ENCODE data around the gene HES5.

The HES5 gene

DNA sequence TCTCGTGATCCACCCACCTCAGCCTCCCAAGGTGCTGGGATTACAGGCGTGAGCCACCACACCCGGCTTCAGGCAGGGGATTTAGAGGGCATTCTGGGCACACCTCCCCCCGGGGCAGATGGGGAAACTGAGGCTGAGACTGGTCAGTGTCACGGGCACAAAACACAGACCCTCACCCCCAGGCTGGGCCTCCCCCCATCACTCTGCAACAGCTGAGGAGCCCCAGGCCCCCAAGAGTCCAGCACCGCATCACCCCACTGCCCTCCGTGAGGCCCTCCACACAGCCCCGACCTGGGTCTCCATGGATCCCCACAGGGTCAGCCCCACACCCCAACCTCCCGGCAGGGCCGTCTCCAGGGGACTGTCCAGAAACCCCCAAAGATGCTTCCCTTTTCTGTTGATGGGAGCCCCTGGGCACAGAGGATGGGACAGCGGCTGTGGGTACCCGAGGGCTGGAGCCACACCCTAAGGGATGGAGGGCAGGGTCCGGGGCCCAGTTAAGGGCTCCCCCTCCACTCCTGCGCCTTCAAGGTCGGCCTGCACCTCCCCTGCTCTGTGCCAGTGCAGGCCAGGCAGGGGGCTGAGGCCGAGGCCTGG lies 37.1 kb upstream of the HES5 start:
- H3K4me3 ChIP-seq (ENCODE audit: insufficient read depth, low read length, poor library complexity, severe bottlenecking), result no peak overlapping the region
- H3K9ac ChIP-seq (ENCODE audit: low read length), result no peak overlapping the region
- no peaks in the 10 kb centered on the region for H3K36me3 ChIP-seq (ENCODE audit: low read length)
- H3K9me3 ChIP-seq (ENCODE audit: insufficient read depth, low read length), result no peaks in the 10 kb centered on the region
- H3K27ac ChIP-seq (ENCODE audit: low read depth, low read length), result no peak overlapping the region
- H3K27me3 ChIP-seq (ENCODE audit: low read length), result no peaks in the 10 kb centered on the region
- H3K4me2 ChIP-seq (ENCODE audit: low read depth, low read length, poor library complexity, severe bottlenecking), result no peak overlapping the region
- no peaks in the 10 kb centered on the region for H3F3A ChIP-seq (ENCODE audit: insufficient read depth)
- no peak overlapping the region for H2AFZ ChIP-seq (ENCODE audit: low read depth, low read length, severe bottlenecking)
- TF ChIP-seq, protein P1, sequence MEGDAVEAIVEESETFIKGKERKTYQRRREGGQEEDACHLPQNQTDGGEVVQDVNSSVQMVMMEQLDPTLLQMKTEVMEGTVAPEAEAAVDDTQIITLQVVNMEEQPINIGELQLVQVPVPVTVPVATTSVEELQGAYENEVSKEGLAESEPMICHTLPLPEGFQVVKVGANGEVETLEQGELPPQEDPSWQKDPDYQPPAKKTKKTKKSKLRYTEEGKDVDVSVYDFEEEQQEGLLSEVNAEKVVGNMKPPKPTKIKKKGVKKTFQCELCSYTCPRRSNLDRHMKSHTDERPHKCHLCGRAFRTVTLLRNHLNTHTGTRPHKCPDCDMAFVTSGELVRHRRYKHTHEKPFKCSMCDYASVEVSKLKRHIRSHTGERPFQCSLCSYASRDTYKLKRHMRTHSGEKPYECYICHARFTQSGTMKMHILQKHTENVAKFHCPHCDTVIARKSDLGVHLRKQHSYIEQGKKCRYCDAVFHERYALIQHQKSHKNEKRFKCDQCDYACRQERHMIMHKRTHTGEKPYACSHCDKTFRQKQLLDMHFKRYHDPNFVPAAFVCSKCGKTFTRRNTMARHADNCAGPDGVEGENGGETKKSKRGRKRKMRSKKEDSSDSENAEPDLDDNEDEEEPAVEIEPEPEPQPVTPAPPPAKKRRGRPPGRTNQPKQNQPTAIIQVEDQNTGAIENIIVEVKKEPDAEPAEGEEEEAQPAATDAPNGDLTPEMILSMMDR (IDR thresholded peaks at IDR 0.05; ENCODE audit: insufficient read depth, low read length, poor library complexity, severe bottlenecking), result no peak
- H4K20me1 ChIP-seq (ENCODE audit: low read depth, low read length), result no peaks in the 10 kb centered on the region
- no peaks in the 10 kb centered on the region for H3K9me2 ChIP-seq (replicated peaks; ENCODE audit: insufficient read depth, low read length)
- no peaks in the 10 kb centered on the region for H3K79me2 ChIP-seq (ENCODE audit: insufficient read depth, low read length)

DNA sequence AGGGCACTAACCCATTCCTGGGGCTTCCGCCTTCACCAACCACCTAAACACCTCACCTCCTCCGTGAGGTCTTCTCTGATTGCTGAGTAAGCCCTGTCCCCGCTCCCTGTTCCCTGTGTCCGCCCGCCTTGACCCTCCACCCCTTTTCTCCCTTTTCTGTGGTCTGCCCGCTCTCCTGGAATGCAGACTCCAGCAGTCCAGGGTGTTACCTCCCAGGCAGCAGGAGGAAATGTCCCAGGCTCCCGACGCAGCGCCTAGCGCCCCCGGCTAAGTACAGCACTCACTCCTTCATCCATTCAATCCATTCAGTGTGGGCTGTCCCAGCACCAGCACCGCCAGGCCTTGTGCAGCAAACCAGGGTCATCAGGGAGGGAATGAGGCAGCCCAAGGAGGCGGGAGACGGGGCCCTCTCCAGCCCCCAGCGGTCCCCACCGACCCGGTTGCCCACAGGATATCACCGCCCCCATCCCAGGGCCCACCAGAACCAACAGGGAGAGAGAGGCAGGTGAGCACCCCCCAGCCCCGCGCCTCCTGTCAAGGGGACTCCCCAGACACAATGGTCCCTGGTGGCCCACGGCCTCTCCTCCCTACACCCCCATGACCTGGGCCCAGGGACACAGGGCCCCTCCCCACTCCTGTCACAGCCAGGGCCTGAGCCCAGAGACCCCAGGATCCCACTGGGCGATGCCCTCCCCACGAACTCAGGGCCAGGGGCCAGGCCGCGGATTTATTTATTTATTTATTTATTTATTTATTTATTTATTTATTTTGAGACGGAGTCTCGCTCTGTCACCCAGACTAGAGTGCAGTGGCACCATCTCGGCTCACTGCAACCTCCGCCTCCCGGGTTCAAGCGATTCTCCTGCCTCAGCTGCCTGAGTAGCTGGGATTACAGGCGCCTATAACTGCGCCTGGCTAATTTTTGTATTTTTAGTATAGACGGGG lies 36.3 kb upstream of the HES5 start:
- no peak for TF ChIP-seq EZH2phosphoT487 (conservative IDR thresholded peaks at IDR 0.05; ENCODE audit: low read length)
- TF ChIP-seq, protein P1 (IDR thresholded peaks at IDR 0.05; ENCODE audit: insufficient read depth, low read length, poor library complexity, severe bottlenecking), result no peak
- no peak overlapping the region for H3K4me2 ChIP-seq (ENCODE audit: low read depth, low read length, poor library complexity, severe bottlenecking)

DNA sequence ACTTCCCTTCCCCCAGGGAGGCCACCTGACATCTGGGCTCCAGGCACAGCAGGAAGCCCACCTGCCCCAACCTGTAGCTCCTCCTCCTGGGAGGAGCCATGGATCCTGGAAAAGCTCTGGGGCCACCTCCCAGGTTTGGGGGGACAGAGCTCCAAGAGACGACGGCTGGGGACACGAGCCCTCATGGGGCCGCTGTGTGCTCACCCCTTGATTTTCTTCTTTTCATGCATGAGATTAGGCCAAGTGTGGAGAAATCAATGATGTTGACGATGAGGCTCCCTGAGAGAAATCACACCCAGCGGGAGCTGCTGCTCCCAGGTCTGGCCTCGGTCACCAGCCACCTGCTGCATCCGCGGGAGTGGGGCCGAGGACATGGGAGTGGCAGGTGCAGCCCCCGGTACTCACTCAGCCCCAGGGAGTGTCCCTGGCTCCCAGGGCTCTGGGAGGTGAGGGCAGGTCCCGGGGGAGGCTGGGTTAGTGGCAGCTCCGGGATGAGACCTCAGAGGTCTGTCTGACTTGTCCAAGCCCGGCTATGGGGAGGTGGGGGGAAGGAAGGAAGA lies 34.8 kb upstream of the HES5 start:
- no peaks in the 10 kb centered on the region for H3K36me3 ChIP-seq (ENCODE audit: low read length)
- no peaks in the 10 kb centered on the region for H3F3A ChIP-seq (ENCODE audit: insufficient read depth)
- no peak overlapping the region for H3K4me3 ChIP-seq (ENCODE audit: insufficient read depth, low read length, poor library complexity, severe bottlenecking)
- H3K27me3 ChIP-seq (ENCODE audit: low read length), result no peaks in the 10 kb centered on the region
- no peaks in the 10 kb centered on the region for H3K79me2 ChIP-seq (ENCODE audit: insufficient read depth, low read length)
- no peaks in the 10 kb centered on the region for H4K20me1 ChIP-seq (ENCODE audit: low read depth, low read length)
- H3K9me2 ChIP-seq (replicated peaks; ENCODE audit: insufficient read depth, low read length), result no peaks in the 10 kb centered on the region
- H3K27ac ChIP-seq (ENCODE audit: low read depth, low read length), result no peak overlapping the region
- no peak overlapping the region for H3K4me2 ChIP-seq (ENCODE audit: low read depth, low read length, poor library complexity, severe bottlenecking)
- TF ChIP-seq EZH2phosphoT487 (conservative IDR thresholded peaks at IDR 0.05; ENCODE audit: low read length), result no peak
- TF ChIP-seq, protein P1 (IDR thresholded peaks at IDR 0.05; ENCODE audit: insufficient read depth, low read length, poor library complexity, severe bottlenecking), result no peak
- H3K9me3 ChIP-seq (ENCODE audit: insufficient read depth, low read length), result no peaks in the 10 kb centered on the region
- H3K9ac ChIP-seq (ENCODE audit: low read length), result no peak overlapping the region
- no peak overlapping the region for H2AFZ ChIP-seq (ENCODE audit: low read depth, low read length, severe bottlenecking)

More for the DNA sequence above, 36.3 kb upstream of the HES5 start:
- Histone ChIP-seq H3K36me3 (ENCODE audit: low read length) (no peaks in the 10 kb centered on the region), H3K9ac (ENCODE audit: low read length) (no peak overlapping the region), H4K20me1 (ENCODE audit: low read depth, low read length) (no peaks in the 10 kb centered on the region), H3K4me3 (ENCODE audit: insufficient read depth, low read length, poor library complexity, severe bottlenecking) (no peak overlapping the region), H2AFZ (ENCODE audit: low read depth, low read length, severe bottlenecking) (no peak overlapping the region), H3K79me2 (ENCODE audit: insufficient read depth, low read length) (no peaks in the 10 kb centered on the region), H3K9me2 (replicated peaks; ENCODE audit: insufficient read depth, low read length) (no peaks in the 10 kb centered on the region), H3K27me3 (ENCODE audit: low read length) (no peaks in the 10 kb centered on the region), H3F3A (ENCODE audit: insufficient read depth) (no peaks in the 10 kb centered on the region), H3K27ac (ENCODE audit: low read depth, low read length) (no peak overlapping the region), H3K9me3 (ENCODE audit: insufficient read depth, low read length) (no peaks in the 10 kb centered on the region)

Measured in SU-DHL-6 (cell line).